NCI-H226 (cell line): ENCODE results near the gene SLC1A6.
"Not testable (repeated sequence)": the region's sequence is repeated elsewhere in the genome, so short reads cannot be mapped to it uniquely, and the experiment has no call there.

Source experiments
- DNase-seq: peaks from one replicate; pipeline ENCODE4 v3.0.0-alpha.2; 2015

The SLC1A6 gene

GRCh38 chr19:14979476-14980255 is at the start of gene SLC1A6:
Gene SLC1A6 (minus strand): TSS chr19:14979864. CDS start chr19:14972910, 6,954 bp downstream.
- DNase-seq, result no peak

DNA sequence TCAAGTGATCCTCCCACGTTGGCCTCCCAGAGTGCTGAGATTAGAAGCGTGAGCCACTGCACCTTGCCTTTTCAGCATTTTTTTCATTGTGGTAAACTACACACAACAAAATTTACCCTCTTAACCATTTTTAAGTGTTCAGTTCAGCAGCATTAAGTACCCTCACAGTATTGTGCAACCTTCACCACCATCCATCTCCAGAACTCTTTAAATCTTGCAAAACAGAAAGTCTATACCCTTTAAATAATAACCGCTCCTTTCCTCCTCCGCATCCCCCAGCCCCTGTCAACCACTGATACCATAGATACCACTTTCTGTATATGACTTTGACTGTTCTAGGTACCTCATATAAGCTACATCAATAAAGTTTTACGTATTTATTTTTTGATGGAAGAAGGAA is 48.8 kb upstream of the SLC1A6 start:
- no peak for DNase-seq

- no peak for DNase-seq
These were observed 45.6 kb upstream of the SLC1A6 start for GRCh38 chr19:15025217-15025616.

DNA sequence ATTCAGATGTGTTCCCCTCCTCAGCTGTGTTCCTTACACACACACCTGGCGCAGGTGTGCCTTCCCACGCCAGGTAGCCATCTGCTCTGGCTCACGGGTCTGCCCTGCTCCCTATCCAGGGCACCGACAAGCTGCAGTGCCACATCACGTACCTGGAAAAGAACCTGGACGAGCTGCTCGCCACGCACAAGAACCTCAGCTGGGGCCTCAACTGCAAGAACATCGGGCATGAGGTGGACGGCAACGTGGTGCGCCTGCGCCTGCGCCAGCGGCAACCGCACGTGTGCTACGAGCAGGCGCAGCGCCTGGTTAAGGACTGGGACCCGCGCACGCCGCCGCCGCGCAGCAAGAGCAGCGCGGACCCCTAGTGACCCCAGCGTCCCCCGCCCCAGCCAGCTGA is 43.1 kb upstream of the SLC1A6 start:
- DNase-seq, result no peak

- no peak for DNase-seq
These were observed 41.8 kb upstream of the SLC1A6 start for GRCh38 chr19:15021286-15022007.

DNA sequence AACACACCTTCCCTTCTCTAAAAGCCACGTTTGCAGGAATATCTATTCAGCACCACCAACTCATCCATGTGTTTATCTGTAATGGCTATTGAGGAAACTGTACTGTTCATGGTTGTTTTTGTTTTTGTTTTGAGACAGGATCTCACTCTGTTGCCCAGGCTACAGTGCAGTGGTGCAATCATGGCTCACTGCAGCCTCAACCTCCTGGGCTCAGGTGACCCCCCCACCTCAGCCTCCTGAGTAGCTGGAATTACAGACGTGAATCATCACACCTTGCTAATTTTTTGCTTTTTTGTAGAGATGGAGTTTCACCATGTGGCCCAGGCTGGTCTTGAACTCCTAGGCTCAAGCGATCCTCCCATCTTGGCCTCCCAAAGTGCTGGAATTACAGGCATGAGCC is 39.2 kb upstream of the SLC1A6 start:
- DNase-seq, result not testable (repeated sequence)

- no peak for DNase-seq
These were observed 36.4 kb upstream of the SLC1A6 start for GRCh38 chr19:15015946-15016542.

DNA sequence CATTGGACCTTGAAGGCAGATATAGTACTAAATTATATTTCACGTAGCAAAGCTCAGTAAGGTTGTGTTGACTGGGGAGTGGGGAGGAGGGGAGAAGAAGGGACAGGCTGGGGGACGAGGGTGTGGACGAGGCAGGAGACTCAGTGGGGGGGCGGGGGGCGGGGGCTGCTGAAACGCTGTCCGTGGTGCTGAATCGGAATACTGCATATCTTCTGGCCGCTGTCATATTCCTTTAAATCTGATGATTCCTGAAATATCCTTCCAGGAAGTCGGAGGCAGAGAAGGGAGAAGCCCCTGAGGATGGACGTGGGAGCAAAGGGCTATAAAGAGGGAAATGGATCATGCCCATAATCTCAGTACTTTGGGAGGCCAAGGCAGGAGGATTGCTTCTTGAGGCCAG is 34.9 kb upstream of the SLC1A6 start:
- no peak for DNase-seq

DNA sequence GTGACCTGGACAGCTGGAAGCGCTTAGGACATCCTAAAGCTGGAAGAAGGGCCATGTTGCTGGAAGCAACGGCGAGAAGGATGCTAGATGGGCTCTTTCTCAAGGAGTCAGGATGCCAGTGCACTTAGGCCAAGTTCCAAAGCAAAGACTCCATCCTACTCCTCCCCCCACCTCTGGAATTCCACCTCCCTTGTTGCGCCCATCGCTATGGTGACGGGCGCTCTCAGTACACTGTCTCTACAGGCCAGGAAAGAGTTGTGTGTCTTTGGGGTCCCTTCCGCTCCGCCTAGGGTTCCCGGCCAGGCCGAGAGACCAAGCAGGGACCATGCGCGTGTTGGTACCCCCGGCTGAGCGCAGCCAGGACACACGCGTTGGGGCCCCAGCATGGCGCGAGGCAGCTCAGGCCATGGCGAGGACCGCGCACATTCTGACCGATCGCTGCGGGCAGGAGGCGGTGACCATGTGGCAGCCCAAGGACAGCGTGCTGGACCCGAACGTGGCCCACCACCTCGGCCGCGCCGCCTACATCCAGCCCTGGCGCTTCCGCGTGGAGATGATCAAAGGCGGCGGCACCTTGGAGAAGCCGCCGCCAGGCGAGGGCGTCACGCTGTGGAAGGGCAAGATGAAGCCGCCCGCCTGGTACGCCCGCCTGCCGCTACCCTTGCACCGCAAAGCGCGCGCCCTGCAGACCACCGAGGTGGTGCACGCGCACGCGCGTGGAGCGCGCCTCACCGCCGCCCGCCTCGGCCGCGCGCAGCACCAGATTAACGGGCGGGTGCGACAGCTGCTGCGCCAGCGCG is 31.0 kb upstream of the SLC1A6 start:
- no peak for DNase-seq

DNA sequence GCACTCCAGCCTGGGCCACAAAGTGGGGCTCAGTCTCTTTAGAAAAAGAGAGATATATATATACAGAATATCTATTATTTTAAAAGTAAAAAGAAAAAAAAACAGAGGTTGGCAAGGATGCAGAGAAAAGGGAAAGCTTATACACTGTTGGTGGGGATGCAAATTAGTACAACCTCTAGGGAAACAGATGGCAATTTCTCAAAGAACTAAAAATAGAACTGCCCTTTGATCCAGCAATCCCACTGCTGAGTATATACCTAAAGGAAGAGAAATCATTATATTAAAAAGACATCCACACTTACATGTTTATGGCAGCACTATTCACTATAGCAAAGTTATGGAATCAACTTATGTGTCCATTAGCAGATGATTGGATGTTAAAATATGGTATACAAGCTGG is 28.6 kb upstream of the SLC1A6 start:
- no peak for DNase-seq

DNA sequence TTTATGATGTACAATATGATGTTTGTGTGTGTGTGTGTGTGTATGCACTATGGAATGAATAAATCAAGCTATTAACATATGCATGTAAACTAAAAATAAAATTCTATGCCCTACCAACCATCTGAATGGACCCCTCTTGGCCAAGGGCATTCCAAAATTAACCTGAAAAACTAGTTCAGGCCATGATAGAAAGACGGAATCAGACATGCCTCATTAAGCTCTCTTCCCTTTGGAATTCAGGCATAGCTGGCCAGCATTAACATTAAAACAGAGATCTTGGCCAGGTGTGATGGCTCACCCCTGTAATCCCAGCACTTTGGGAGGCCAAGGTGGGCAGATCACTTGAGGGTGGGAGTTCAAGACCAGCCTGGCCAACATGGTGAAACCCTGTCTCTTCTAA is 18.3 kb upstream of the SLC1A6 start:
- no peak for DNase-seq

GRCh38 chr19:14992780-14993179 is 13.1 kb upstream of the SLC1A6 start:
- DNase-seq, result no peak

DNA sequence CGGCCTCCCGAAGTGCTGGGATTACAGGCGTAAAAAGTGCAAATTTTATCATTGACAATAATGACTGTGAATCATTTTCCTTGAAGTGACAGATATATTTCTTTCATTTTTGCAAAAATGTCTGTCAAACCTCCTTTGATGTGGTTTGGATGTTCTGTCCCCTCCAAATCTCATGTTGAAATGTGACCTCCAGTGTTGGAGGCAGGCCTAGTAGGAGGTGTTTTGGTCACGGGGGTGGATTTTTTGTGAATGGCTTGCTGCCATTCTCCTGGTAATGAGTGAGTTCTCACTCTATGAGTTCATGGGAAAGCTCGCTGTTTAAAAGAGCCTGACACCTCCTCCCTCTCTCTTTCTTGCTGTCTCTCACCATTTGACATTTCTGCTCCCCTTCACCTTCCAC is 5.5 kb upstream of the SLC1A6 start:
- no peak for DNase-seq

- DNase-seq, result no peak
These were observed 1.4 kb downstream of the SLC1A6 start for GRCh38 chr19:14978161-14978776.

DNA sequence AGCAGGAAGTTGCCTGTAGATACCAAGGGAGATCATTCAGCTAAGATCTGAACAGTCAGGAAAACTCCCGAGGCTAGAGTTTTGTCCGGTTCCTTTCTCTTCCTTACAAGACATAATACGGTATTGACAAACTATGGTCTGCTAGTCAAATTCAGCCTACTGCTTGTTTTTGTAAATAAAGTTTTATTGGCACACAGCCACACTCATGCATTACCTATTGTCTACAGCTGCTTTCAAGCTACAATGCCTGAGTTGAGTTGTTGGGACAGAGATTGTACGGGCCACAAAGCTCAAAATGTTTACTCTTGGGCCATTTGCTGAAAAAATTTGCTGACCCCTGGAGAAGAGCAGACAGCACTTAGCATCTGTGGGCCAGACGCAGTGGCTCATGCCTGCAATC is 2.5 kb downstream of the SLC1A6 start:
- DNase-seq, result no peak

DNA sequence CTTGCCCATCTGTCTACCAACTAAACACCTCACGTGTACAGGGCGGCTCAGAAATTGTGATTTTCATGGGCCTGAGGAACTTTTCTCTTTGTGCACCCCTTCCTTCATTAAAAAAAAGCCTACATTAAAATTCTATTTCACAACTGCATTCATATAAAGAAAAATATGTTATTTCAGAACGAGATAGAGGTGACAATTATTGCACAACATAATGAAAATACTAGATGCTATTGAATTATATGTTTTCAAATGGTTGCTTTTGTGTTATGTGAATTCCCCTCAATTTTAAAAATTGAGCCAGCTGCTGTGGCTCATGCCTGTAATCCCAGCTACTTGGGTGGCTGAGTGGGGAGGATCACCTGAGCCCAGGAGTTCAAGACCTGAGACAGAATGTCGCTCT is 5.2 kb downstream of the SLC1A6 start:
- DNase-seq, result no peak

DNA sequence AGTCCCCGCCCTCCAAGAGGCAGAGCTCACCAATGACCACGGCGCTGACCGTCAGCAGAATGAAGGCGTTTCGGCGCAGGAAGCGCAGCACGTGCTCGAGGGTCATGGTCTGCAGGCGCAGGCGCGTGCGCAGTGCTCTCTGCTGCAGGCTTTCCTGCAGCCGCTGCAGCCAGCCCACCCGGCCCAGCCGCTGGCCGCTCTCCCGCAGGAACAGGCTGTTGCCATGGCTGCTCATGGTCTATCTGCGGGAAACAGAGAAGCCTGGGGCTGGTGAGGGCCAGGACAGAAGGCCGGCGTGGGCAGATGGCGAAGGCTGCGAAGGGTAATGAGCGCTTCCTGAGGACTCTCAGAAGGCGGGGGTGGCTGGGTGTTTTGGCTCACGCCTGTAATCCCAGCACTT is 7.0 kb downstream of the SLC1A6 start:
- no peak for DNase-seq

DNA sequence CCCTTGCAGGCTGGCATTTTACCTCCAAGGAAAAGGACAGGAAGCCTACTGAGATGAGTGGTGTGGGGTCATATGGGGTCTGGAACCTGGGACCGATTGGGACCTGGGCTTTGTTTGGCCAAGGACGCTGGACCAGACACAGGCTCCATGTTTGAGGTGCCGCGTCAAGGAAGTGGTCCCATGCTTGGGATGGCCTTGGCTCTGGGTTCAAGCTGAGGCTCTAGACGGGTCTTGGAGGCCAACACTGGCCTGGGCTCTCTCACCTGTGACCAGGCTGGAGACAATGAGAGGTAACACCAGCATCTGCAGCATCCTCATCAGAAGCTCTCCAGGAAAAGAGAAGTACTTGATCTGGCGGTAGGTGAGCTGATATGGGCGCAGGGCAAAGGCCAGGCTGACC is 8.2 kb downstream of the SLC1A6 start:
- no peak for DNase-seq

- no peak for DNase-seq
These were observed 11.4 kb downstream of the SLC1A6 start for GRCh38 chr19:14968247-14968646.

GRCh38 chr19:14961956-14962685 is 17.5 kb downstream of the SLC1A6 start:
- DNase-seq, result no peak

DNA sequence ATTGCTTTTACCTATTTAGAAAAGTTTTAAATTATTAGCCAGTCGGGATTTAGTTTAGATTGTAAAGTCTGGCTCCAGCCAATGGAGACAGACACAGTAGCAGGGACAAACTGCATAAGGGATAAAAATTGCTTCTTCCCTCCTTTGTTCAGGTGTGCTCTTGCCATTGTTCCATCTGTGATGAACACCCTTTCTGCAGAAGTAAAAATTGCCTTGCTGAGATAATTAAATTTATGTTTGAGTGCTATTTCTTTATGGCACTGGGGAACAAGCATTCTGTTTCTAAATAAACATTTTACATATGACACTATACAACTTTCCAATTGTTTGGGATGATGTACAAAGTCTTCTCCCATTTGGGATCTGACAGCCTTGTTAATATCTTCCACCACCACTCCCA is 20.4 kb downstream of the SLC1A6 start:
- DNase-seq, result no peak

- DNase-seq, result no peak
These were observed 22.2 kb downstream of the SLC1A6 start for GRCh38 chr19:14957464-14957863.
